B cell (primary cell): ENCODE measurements around the gene SLC29A3. TPM values are rescaled to one million over a fixed set of nuclear protein-coding genes. Genes with fewer than 3 reads are reported as not detected.

ENCODE experiments used
- ATAC-seq: fragments of 200-7000 bp; cut with Tn5 transposase; one replicate; pipeline ENCODE4 v1.10.0; 2021; ENCODE audit warnings: low read depth, mild to moderate bottlenecking, moderate number of reproducible peaks, moderate library complexity
- CTCF ChIA-PET: fragments of 350-600 bp; sonication (Branson Sonifier 250); formaldehyde crosslinking; loops from one replicate; lab custom pipeline; 2021; ENCODE audit warnings: antibody characterized with exemption, inconsistent platforms; lab: Charles Lee
- POLR2A ChIA-PET: fragments of 350-600 bp; sonication (Branson Sonifier 250); formaldehyde crosslinking; loops from one replicate; lab custom pipeline; 2021; ENCODE audit warnings: antibody characterized with exemption; lab: Charles Lee
- DNase-seq: peaks from one replicate; pipeline ENCODE4 v3.0.0; 2013
- H2AFZ ChIP-seq: 2 replicates; pipeline ENCODE4 v1.6.1; 2012; ENCODE audit warnings: mild to moderate bottlenecking, low read depth, low read length; ENCODE audit not compliant: insufficient read depth, poor library complexity, severe bottlenecking
- H3K27ac ChIP-seq, 2 donors: 1 replicate in 1 of 2; 2 replicates in 1 of 2; pipeline ENCODE4 v1.5.1; 2012 to 2013; ENCODE audit warnings: low read length in 2 of 2, mild to moderate bottlenecking in 2 of 2, moderate library complexity in 1 of 2
- H3K27me3 ChIP-seq, 4 experiments: fragments of 200-600 bp in 1 of 4; sonication (generic) in 1 of 4; replicated peaks in 1 of 4; 1 replicate in 2 of 4; 2 replicates in 2 of 4; pipeline versions ENCODE4 v1.6.1 to v1.7.0; 2013 to 2016; ENCODE audit warnings: low read length in 3 of 4, mild to moderate bottlenecking in 2 of 4, mixed read lengths in 1 of 4, moderate library complexity in 1 of 4; ENCODE audit not compliant: insufficient read depth in 4 of 4, control insufficient read depth in 3 of 4; ENCODE audit errors: control extremely low read depth in 1 of 4
- H3K36me3 ChIP-seq, 2 experiments: replicated peaks in 1 of 2; 1 replicate in 1 of 2; 2 replicates in 1 of 2; pipeline versions ENCODE4 v1.6.1 to v1.7.1; 2013; ENCODE audit warnings: low read length in 1 of 2; ENCODE audit not compliant: insufficient read depth in 2 of 2, control insufficient read depth in 1 of 2; ENCODE audit errors: control extremely low read depth in 1 of 2, extremely low read depth in 1 of 2
- H3K4me1 ChIP-seq, 2 donors: fragments of 200-600 bp in 1 of 2; sonication (generic) in 1 of 2; 1 replicate in 1 of 2; 2 replicates in 1 of 2; pipeline versions ENCODE4 v1.5.1 to v1.6.1; 2013 to 2017; ENCODE audit warnings: low read length in 2 of 2; ENCODE audit not compliant: control insufficient read depth in 2 of 2, insufficient read depth in 2 of 2
- H3K4me2 ChIP-seq: replicated peaks from 2 replicates; pipeline ENCODE3; 2012; ENCODE audit warnings: mild to moderate bottlenecking, low read depth, low read length; ENCODE audit not compliant: poor library complexity, severe bottlenecking
- H3K4me3 ChIP-seq, 5 experiments: fragments of 200-600 bp in 1 of 5; sonication (generic) in 1 of 5; 1 replicate in 3 of 5; 2 replicates in 2 of 5; pipeline versions ENCODE4 v1.5.1 to v1.7.0; 2011 to 2016; ENCODE audit warnings: low read length in 4 of 5, mild to moderate bottlenecking in 4 of 5, low read depth in 2 of 5, control low read depth in 1 of 5, moderate library complexity in 1 of 5; ENCODE audit not compliant: insufficient read depth in 1 of 5; ENCODE audit errors: control extremely low read depth in 1 of 5, extremely low read depth in 1 of 5
- H3K79me2 ChIP-seq: fragments of 200-600 bp; sonication (generic); one replicate; pipeline ENCODE4 v1.6.0; 2016; ENCODE audit warnings: low read length; ENCODE audit not compliant: control insufficient read depth, insufficient read depth
- H3K9ac ChIP-seq: fragments of 200-600 bp; sonication (generic); 2 replicates; pipeline ENCODE4 v1.6.1; 2017; ENCODE audit warnings: mild to moderate bottlenecking, low read length, moderate library complexity
- H3K9me3 ChIP-seq, 3 donors: one replicate each; pipeline versions ENCODE4 v1.6.1 to v1.7.1; 2013; ENCODE audit warnings: low read length in 2 of 3; ENCODE audit not compliant: control insufficient read depth in 2 of 3, insufficient read depth in 1 of 3; ENCODE audit errors: control extremely low read depth in 1 of 3
- H4K20me1 ChIP-seq: 2 replicates; pipeline ENCODE4 v1.6.0; 2012; ENCODE audit warnings: mild to moderate bottlenecking, low read length; ENCODE audit not compliant: insufficient read depth, control insufficient read depth, poor library complexity, severe bottlenecking
- H3K27ac Mint-ChIP-seq: one replicate; pipeline ENCODE4 v1.8.0; 2021; ENCODE audit warnings: mixed read lengths
- H3K27me3 Mint-ChIP-seq: one replicate; pipeline ENCODE4 v1.8.0; 2021; ENCODE audit warnings: mixed read lengths
- H3K4me1 Mint-ChIP-seq: one replicate; pipeline ENCODE4 v1.8.0; 2021; ENCODE audit warnings: mixed read lengths
- H3K4me3 Mint-ChIP-seq: one replicate; pipeline ENCODE4 v1.8.0; 2021; ENCODE audit warnings: mixed read lengths
- H3K9me3 Mint-ChIP-seq: one replicate; pipeline ENCODE4 v1.8.0; 2022; ENCODE audit warnings: mixed read lengths; ENCODE audit not compliant: insufficient read depth
- CTCF ChIP-seq: fragments of 200-600 bp; IDR thresholded peaks from one replicate; pipeline ENCODE4 v1.8.0; 2022; ENCODE audit warnings: antibody characterized with exemption, mild to moderate bottlenecking
- EZH2 ChIP-seq: IDR thresholded peaks from 2 replicates; pipeline ENCODE4 v1.6.1; 2012; ENCODE audit warnings: borderline replicate concordance, low read depth, mild to moderate bottlenecking, moderate library complexity, low read length; ENCODE audit not compliant: insufficient read depth, poor library complexity, severe bottlenecking
- WGBS: methylation state at CpG from one replicate; pipeline ENCODE4 v1.1.5; 2013; ENCODE audit warnings: missing lambda C conversion rate; ENCODE audit not compliant: insufficient coverage; 5-methylcytosine and 5-hydroxymethylcytosine counted together
- intact Hi-C: fragments of 100-400 bp; cut with micrococcal nuclease; formaldehyde crosslinking; loops from one replicate; pipeline ENCODE4 v1.10.0; 2022
- polyA plus RNA-seq: library from polyadenylated mRNA; depleted of rRNA; stranded (reverse); fragments of >200 nt; gene quantifications from 2 replicates; pipeline ENCODE4 v1.2.3, GENCODE V29; 2012
- total RNA-seq, 2 donors: library from RNA; stranded (reverse); fragments of 120-200 nt in 1 of 2; gene quantifications; 1 replicate in 1 of 2; 2 replicates in 1 of 2; pipeline versions ENCODE4 v1.2.3 to v1.2.4, GENCODE V29; 2013 to 2022

Gene SLC29A3
- total and polyA plus RNA-seq, 2 donors (not counting 1 experiment from before 2014, with no cell fraction given), result 4.5 to 8.2 TPM

GRCh38 chr10:71374481-71375233 is 55.6 kb downstream of the SLC29A3 start:
- H3K4me2 ChIP-seq, result no peak overlapping the region
- Mint-ChIP-seq H3K4me1 (peaks cover 60% of the 10 kb centered on the region), H3K27ac (peak overlapping the region; percentile 91), H3K27me3 (no peaks in the 10 kb centered on the region), H3K9me3 (no peaks in the 10 kb centered on the region), H3K4me3 (no peak overlapping the region)
- no peaks in the 10 kb centered on the region for H3K36me3 ChIP-seq
- ATAC-seq, result no peak
- no peak for DNase-seq
- ChIA-PET POLR2A (no interaction called here), CTCF (interaction anchor here (1.5 to 3.4 kb wide), 3 partner anchors 10 to 195 kb away, joined by 6 to 16 read pairs (median 15); partner anchors contain the start of gene SLC29A3)
- peak overlapping the region; percentile 12 to 78 for H3K27ac ChIP-seq
- H3K27me3 ChIP-seq, result no peaks in the 10 kb centered on the region
- no peak overlapping the region for H3K9ac ChIP-seq
- intact Hi-C loops, result loop anchor here (5.0 kb wide), 3 partner anchors 318 to 1318 kb away; partner anchors contain the start of genes MCU and VSIR
- peaks cover 55 to 72% of the 10 kb centered on the region in 2 donors for H3K4me1 ChIP-seq
- no peaks in the 10 kb centered on the region for H3K79me2 ChIP-seq
- TF ChIP-seq EZH2, result no peak
- no peak for TF ChIP-seq CTCF
- no peak overlapping the region for H3K4me3 ChIP-seq
- no peak overlapping the region for H2AFZ ChIP-seq
- no peaks in the 10 kb centered on the region for H4K20me1 ChIP-seq
- WGBS, result 97% methylated on average over 8 of the region's 11 CpGs
- H3K9me3 ChIP-seq, result no peaks in the 10 kb centered on the region

- no peak overlapping the region for H2AFZ ChIP-seq
- H3K4me3 Mint-ChIP-seq, result peak overlapping the region; percentile 70
These were observed 56.9 kb downstream of the SLC29A3 start for GRCh38 chr10:71375952-71376351.

More at GRCh38 chr10:71375952-71376351, 56.9 kb downstream of the SLC29A3 start:
- no peaks in the 10 kb centered on the region for H3K27me3 Mint-ChIP-seq
- H3K27ac ChIP-seq, result no peak overlapping the region
- no peaks in the 10 kb centered on the region for H3K9me3 ChIP-seq
- POLR2A ChIA-PET, result no interaction called here
- H3K4me3 ChIP-seq, result no peak overlapping the region
- intact Hi-C loops, result loop anchor here (5.0 kb wide), 3 partner anchors 316 to 1316 kb away; partner anchors contain the start of genes MCU and VSIR
- CTCF ChIA-PET, result interaction anchor here (1.0 to 5.6 kb wide), 6 partner anchors 9 to 332 kb away, joined by 3 to 35 read pairs (median 10); partner anchors contain the start of gene SLC29A3
- no peaks in the 10 kb centered on the region for H3K79me2 ChIP-seq
- peaks cover 55 to 72% of the 10 kb centered on the region in 2 donors for H3K4me1 ChIP-seq
- ATAC-seq (no peak), DNase-seq (no peak)
- H3K9ac ChIP-seq, result no peak overlapping the region
- no peaks in the 10 kb centered on the region for H4K20me1 ChIP-seq
- H3K4me1 Mint-ChIP-seq, result peaks cover 60% of the 10 kb centered on the region
- no peak for TF ChIP-seq CTCF
- TF ChIP-seq EZH2, result no peak
- H3K27me3 ChIP-seq, result no peaks in the 10 kb centered on the region
- H3K9me3 Mint-ChIP-seq, result no peaks in the 10 kb centered on the region
- H3K36me3 ChIP-seq, result no peaks in the 10 kb centered on the region
- peak overlapping the region; percentile 15 for H3K27ac Mint-ChIP-seq
- H3K4me2 ChIP-seq, result no peak overlapping the region
- WGBS, result 95% methylated on average over 2 of the region's 3 CpGs
